Choroid plexus epithelial cell (primary cell): Measurements from ENCODE around the gene RIOX2.

Experiments used
- DNase-seq: peaks from one replicate; pipeline ENCODE4 v3.0.0-alpha.2; 2010; ENCODE audit warnings: low read depth
- H3K4me3 ChIP-seq: 2 replicates; pipeline ENCODE4 v1.5.1; 2011; ENCODE audit warnings: low read depth, mild to moderate bottlenecking, control low read depth, low read length, moderate library complexity
- TF ChIP-seq, protein P1 (sequence below): conservative IDR thresholded peaks from 2 replicates; pipeline ENCODE4 v1.5.1; 2011; ENCODE audit warnings: low read depth, mild to moderate bottlenecking, control low read depth, inconsistent platforms, low read length, moderate library complexity

Gene RIOX2

DNA sequence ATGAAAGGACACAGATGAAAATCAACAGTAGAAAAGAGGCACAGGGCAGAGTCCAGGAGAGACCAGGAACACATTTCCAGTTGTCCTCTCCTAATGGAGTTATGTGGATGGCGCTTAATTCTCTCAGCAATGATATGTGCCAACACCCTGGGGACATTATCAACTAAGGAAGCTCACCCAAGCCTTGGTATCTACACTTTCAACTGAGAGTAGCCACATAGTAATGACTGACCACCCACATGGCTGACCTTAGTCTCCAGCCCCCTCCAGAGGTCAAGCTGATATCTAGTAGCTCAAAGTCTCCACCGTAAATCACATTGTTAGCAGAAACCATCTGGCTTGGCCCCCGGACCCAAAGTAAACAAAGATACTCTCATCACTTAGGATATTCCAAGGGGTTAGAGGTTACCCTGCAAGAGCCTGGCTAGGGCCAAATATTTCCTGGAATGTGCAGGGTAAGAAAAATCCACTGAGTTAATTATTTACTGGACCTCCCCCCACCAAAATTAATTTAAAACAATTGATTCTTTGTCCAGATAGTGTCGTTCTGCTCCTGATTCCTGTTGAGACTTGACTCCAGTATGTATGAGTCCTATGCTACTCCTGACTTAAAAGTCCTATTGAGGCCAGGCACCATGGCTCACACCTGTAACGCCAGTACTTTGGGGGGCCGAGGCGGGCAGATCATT is 38.1 kb upstream of the RIOX2 start:
- no peak overlapping the region for H3K4me3 ChIP-seq
- DNase-seq = no peak
- TF ChIP-seq, protein P1, sequence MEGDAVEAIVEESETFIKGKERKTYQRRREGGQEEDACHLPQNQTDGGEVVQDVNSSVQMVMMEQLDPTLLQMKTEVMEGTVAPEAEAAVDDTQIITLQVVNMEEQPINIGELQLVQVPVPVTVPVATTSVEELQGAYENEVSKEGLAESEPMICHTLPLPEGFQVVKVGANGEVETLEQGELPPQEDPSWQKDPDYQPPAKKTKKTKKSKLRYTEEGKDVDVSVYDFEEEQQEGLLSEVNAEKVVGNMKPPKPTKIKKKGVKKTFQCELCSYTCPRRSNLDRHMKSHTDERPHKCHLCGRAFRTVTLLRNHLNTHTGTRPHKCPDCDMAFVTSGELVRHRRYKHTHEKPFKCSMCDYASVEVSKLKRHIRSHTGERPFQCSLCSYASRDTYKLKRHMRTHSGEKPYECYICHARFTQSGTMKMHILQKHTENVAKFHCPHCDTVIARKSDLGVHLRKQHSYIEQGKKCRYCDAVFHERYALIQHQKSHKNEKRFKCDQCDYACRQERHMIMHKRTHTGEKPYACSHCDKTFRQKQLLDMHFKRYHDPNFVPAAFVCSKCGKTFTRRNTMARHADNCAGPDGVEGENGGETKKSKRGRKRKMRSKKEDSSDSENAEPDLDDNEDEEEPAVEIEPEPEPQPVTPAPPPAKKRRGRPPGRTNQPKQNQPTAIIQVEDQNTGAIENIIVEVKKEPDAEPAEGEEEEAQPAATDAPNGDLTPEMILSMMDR = no peak

DNA sequence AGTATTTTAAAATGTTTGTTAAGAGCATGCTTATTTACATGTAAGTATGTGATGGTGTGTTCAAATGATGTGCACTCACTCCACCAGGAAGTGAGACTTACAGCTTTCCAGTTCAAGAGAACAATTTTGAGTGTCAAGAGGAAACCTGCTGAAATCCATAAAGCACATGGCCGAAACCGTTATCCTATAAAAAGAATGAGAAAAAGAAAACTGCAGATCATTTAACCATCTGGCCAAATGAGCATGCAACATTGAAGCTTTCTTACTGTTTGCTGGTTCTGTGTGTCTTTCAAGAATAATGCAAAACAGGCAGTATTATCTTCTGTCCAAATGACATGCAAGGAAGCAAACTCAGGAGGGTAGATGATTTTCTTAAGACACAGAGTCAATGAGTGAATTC is 36.6 kb upstream of the RIOX2 start:
- DNase-seq = no peak
- TF ChIP-seq, protein P1 = no peak
- H3K4me3 ChIP-seq = no peak overlapping the region

DNA sequence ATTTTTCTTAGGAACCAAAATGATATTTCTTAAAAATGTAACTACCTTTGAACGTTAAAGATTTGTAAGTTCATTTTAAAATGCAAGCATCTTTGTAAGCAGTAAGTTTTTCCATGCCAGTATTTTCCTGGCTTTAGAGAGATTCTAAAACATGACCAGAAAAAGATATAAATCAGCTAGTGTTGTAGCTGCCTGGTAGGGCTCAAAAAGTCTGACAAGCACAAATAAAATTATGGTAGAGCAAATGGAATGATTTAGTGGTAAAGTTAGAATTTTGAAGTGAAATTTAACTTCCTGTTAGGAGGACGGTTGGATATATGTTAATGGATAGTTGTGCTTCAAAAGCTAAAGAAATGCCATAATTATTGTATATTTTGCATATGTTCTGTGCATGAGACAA is 33.2 kb upstream of the RIOX2 start:
- DNase-seq = no peak
- TF ChIP-seq, protein P1 = no peak
- no peak overlapping the region for H3K4me3 ChIP-seq

DNA sequence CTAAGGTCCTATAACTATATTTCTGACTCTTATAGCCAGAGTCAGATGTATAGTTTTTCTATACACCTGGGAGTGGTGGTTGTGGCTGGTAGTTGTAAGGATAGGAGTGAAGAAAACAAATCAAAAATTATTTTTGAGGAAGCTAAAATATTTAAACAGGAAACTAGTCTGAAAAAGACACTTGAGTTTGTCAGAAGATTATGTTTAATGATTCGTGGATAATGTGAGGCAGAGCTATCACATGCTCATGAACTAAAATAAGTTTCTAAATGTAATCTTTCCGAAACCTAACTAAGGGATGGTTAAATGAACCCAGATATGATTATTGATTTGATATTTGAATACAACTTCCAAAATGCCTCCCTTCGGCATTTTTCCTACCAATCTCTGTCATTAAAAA is 32.5 kb upstream of the RIOX2 start:
- DNase-seq = no peak
- TF ChIP-seq, protein P1 = no peak

DNA sequence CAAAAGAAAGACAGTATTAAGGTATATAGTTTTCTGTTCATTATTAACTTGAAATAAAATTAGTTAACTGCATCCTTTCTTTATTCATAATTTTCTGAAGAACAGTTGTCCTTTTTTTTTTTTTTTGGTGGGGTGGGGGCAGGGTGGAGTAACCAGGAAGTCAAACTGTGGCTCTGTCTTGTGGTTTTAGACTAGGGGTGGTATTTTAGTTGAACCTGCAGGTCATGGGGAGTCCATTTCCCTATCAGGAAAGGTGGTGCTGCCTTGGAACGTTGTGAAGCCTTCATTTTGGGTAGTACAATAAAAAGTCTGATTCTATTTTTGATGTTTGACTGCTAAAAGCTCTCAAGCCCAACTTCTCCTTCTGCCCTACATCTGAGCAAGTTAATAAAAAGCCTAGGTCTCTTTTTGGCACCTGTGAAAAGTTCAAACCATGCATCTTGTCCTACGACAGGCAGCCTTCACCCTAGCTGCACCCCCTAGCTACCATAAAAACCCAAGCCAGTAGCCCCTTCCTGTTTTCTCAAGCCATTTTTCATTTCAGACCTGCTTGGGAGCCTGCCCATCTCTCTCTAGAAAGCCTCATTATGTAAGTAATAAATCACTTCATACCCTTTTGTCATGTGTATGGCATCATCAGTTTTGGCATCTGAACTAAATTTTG is 31.2 kb upstream of the RIOX2 start:
- no peak for DNase-seq
- no peak overlapping the region for H3K4me3 ChIP-seq
- TF ChIP-seq, protein P1 = no peak

More for the DNA sequence above, 32.5 kb upstream of the RIOX2 start:
- H3K4me3 ChIP-seq = no peak overlapping the region

DNA sequence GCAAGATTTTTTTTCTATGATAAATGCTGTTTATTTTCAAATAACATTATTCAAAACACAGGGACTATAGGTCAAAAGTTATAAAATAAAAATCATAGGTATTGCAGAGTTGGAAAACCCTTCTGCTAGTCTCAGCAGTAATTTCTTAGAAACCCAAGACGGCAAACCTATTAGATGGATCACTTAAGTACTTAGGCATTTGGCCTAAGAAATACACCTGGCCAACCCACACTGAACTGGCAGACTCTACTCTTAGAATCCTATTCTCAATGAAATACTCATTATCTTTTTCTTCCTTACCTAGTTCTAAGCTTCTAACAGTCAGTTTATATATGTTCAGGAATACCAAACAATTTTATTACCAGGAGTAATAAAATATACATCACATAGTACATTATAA is 30.5 kb upstream of the RIOX2 start:
- TF ChIP-seq, protein P1 = no peak
- DNase-seq = no peak
- no peak overlapping the region for H3K4me3 ChIP-seq

DNA sequence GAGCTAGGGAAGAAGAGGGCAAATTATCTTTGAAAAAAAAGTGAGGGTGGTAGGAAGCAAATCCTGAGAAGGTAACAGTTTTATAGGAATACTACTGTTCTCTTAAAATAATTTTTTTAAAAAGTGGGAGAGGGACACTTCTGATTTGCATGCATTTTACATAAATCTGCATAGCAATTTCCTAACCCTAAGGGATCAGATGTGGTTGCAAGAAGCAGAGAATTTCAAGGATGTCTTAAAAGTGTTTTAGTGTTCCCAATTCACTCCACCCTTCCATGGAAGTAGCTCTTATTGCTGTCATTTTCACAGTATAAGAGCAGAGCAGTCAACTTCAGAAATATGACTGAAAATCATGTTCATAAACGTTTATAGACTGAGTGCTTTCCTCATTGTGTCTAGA is 27.8 kb upstream of the RIOX2 start:
- no peak overlapping the region for H3K4me3 ChIP-seq
- TF ChIP-seq, protein P1 = no peak
- no peak for DNase-seq
